Skeletal muscle satellite cell (primary cell): ENCODE data around the gene KLF6.
A peak's percentile ranks its signal among the peaks of the same experiment; 100 is the strongest.

Experiments
- H3K27me3 ChIP-seq: 2 replicates; pipeline ENCODE4 v1.7.0; 2013; ENCODE audit warnings: low read length; ENCODE audit not compliant: control insufficient read depth, insufficient read depth
- H3K36me3 ChIP-seq: 2 replicates; pipeline ENCODE4 v1.7.0; 2013; ENCODE audit warnings: mild to moderate bottlenecking, control low read depth, low read length; ENCODE audit not compliant: insufficient read depth
- H3K4me1 ChIP-seq: 2 replicates; pipeline ENCODE4 v1.7.0; 2013; ENCODE audit warnings: low read length; ENCODE audit not compliant: control insufficient read depth, insufficient read depth
- H3K4me2 ChIP-seq: 2 replicates; pipeline ENCODE4 v1.7.0; 2013; ENCODE audit warnings: mild to moderate bottlenecking, low read length
- H3K4me3 ChIP-seq: 2 replicates; pipeline ENCODE4 v1.7.0; 2013; ENCODE audit warnings: low read length
- H3K9ac ChIP-seq: 2 replicates; pipeline ENCODE4 v1.7.0; 2013; ENCODE audit warnings: mild to moderate bottlenecking, low read depth, low read length, moderate library complexity
- H3K9me3 ChIP-seq: replicated peaks from 2 replicates; pipeline ENCODE4 v1.7.0; 2013; ENCODE audit warnings: mild to moderate bottlenecking, control low read depth, low read length

The KLF6 gene

DNA sequence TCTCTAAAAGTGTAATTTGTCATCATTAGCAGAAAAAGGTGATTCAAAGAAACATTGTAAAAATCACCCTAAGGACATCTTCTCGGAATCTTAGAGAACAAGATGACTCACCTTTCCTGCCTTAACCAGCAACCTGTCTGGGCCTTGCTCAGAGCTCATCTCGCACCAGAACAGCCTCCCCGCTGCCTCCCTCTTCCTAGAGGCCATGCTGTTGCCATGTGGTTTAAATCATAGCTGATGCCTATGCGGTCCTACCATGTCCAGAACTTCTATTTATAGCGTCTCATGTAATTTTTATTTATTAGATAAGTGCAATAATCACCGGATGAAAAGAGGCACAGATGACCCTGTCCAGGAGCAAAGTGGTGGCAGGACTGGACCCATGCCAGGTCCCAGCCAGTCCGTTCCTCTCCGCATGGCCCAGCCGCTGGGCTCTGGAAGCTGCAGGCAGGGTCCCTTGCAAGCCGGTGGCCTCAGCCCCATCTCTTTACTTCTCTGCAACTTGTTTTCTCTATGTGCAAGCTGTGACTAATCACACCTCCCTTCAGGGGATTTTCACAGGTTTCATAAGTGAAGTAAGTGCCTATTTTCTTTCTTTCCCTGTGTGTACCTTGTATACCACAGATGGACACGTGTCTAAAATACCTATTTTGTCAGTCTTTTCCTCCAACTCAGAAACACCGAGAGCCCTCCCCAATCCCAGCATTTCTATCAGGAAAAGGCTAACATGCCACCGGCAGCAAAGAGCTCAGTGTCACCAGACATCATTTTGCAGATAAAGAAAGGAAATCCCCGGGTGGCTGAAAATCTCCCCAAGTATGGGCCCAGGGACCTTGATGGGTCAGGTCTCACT lies 27.1 kb downstream of the KLF6 start:
- Histone ChIP-seq H3K4me2 (no peak overlapping the region), H3K9ac (no peak overlapping the region), H3K27me3 (peaks cover 7% of the 10 kb centered on the region), H3K4me3 (no peak overlapping the region), H3K36me3 (no peaks in the 10 kb centered on the region), H3K4me1 (peaks cover 14% of the 10 kb centered on the region), H3K9me3 (no peaks in the 10 kb centered on the region)

DNA sequence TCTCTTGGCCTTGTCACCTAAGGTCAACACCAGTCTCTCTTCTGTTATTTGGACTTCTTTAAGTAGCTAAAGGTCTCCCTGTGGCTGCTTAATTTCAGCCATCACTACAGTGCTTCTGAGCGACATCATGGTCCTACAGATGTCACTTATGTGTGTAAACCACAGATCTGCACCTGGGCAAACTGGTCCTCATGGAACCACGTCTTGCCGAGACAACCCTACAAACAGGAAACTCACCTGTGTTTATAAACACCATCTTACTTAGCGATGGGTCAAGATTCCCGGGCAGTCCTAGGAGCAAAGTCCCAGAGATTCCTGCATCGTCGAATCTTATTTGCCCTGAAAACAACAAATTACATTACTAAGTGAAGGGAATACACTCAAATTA lies 27.8 kb downstream of the KLF6 start:
- Histone ChIP-seq H3K9me3 (no peaks in the 10 kb centered on the region), H3K36me3 (no peaks in the 10 kb centered on the region), H3K4me3 (no peak overlapping the region), H3K4me2 (no peak overlapping the region), H3K4me1 (peaks cover 12% of the 10 kb centered on the region), H3K27me3 (peaks cover 7% of the 10 kb centered on the region), H3K9ac (no peak overlapping the region)

DNA sequence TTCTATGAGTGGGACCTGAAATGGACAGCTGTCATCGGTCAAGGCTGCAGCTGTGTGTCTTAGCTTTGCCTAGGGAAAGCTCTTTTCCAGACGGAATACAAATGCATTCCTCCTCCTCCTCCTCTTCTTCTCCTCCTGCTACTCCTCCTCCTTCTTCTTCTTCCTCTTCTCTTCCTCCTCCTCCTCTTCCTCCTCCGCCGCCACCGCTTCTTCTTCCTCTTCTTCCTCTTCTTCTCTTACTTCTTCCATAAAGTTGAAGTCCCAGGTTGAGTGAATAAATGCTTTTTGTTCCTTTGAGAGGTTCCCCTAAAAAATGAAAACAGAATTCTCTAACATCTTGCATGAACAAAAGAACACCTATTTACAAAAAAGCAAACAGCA lies 28.7 kb downstream of the KLF6 start:
- H3K27me3 ChIP-seq: peaks cover 7% of the 10 kb centered on the region
- H3K9me3 ChIP-seq: no peaks in the 10 kb centered on the region
- no peak overlapping the region for H3K4me3 ChIP-seq
- no peaks in the 10 kb centered on the region for H3K36me3 ChIP-seq
- no peak overlapping the region for H3K4me2 ChIP-seq
- H3K9ac ChIP-seq: no peak overlapping the region
- H3K4me1 ChIP-seq: peaks cover 12% of the 10 kb centered on the region

DNA sequence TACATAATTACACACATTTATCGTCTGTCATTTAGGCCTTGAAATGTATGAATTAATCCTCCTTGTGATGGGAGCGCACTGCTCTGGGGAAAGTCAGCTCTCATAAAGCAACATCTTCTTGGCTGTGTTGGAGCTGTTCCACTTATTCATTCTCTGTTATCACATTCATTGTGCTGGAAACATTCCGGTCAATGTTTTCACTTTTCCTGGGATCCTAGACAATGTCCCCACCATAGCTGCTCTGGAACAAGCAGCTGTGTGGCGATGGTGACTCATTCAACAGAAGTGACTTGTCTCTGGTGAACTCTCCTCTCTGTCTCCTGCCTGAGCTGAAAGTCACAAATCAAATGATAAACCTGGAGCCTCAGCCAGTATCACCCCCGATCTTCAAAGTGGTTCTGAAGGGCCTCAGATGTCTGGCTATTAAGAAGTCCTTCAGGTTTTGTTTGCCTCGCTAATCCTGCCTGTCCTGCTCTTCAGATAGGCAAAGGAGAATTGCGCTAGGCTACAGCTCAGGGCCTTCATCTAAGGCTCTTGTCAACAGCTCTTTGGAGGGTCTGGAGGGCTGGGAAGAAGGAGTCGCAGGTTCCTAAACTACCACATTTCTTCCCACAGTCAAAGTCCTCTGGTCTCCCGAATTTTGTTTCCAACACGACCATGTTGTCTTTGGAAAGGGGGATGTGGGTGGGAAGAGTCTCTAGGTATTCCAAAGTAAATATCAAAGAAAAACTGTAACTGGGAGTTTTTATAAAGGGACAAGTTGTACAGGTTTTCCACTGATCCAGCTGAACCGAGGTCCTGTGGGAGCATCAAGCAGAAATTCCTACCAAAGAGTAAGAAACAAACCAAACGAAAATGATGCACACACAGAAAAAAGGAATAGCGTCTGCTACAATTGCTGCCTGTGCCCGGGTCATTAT lies 29.3 kb downstream of the KLF6 start:
- Histone ChIP-seq H3K4me1 (peaks cover 12% of the 10 kb centered on the region), H3K9ac (no peak overlapping the region), H3K27me3 (peaks cover 7% of the 10 kb centered on the region), H3K9me3 (no peaks in the 10 kb centered on the region), H3K36me3 (no peaks in the 10 kb centered on the region), H3K4me2 (peak overlapping the region; percentile 1), H3K4me3 (no peak overlapping the region)

DNA sequence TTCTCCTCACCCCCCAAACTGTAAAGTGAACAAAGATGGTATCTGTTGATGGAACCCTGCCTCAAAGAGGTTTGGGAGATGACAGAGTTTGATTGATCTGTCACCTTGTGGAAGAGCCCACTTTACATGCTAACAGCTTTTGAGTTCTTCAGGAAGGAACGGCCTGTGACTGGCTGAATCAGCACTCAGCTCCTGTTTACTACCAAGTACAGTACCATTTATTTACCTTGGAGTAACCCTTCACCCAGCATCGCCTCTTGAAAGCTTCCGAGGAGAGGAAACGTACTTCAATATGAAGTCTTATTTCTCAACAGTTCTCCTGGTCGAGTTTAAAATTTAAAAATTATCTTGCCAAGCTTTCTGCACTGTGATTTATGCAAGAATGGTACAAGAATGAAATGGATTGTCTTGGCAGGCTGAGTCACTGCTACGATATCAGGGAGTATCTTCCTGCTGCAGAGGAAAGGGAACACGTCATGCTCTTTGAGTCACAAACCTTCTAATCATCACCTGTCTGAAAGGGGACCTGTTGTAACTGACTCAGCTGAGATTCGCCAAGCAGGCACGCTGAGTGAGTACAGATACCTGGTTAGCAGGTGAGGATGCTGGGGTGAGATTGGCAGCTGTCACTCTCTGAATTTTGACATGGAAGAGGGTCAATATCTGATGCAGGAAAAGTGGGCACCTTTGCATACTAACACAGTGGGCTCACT lies 30.1 kb downstream of the KLF6 start:
- H3K9ac ChIP-seq: no peak overlapping the region
- H3K4me1 ChIP-seq: peaks cover 18% of the 10 kb centered on the region
- peak overlapping the region; percentile 1 for H3K4me2 ChIP-seq
- no peaks in the 10 kb centered on the region for H3K9me3 ChIP-seq
- H3K36me3 ChIP-seq: no peaks in the 10 kb centered on the region
- peaks cover 5% of the 10 kb centered on the region for H3K27me3 ChIP-seq
- no peak overlapping the region for H3K4me3 ChIP-seq

DNA sequence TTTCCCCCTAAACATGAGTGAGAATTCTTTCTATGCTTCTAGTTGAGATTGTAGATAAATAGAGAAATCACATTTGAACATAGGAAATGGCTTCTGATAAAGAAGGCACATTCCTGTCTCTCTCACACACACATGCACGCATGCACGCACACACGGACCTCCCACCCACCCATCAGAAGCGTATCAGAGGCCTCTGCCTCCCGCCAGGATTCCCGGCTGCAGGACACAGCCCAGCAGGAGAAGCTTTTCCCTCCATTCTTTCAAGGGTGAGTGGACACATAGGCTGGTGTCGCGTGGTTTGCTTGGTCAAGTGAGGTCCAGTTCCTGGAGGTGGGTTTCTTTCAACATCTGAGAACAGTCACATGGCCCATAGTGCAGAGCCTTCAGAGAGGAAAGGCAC lies 34.2 kb downstream of the KLF6 start:
- H3K4me3 ChIP-seq: no peak overlapping the region
- no peaks in the 10 kb centered on the region for H3K36me3 ChIP-seq
- no peaks in the 10 kb centered on the region for H3K9me3 ChIP-seq
- H3K9ac ChIP-seq: no peak overlapping the region
- H3K4me1 ChIP-seq: peaks cover 24% of the 10 kb centered on the region
- peaks cover 10% of the 10 kb centered on the region for H3K27me3 ChIP-seq
- no peak overlapping the region for H3K4me2 ChIP-seq

DNA sequence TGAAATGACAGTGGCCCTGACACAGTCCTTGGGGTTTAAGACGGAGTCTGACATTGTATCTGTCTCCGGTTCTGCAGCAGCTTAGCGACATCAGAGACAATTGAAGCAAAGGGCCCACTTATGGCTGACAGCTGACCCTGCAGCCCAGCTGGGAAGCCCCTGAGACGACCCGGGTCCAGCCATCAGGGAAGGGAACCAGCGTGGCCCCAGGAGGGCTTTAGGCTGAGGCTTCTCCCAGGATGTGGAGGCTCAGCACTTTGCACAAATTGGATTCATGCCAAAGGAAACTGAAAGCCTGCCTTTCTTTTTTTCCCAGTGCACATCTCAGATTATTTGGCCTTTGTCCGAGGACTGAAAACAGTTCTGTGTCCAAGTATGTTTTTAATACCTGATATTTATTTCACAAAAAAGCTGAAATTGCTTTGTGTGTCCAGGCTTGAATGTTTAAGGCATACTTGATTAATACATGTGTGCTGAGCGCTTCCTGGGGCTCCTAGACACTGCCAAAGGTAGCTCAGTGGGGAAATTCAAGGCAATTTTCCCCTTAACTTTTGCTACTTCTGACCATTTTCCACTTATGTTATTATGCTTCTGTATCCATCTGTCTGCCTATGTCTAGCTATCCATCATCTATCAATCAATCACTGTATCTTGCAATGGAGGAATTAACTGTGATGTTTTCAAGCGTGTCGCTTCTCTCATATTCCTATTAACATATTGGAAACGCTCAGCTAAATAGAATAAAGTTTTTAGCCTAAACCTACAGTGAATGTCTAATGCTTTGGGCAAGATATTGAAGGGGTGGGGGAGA lies 34.8 kb downstream of the KLF6 start:
- peaks cover 10% of the 10 kb centered on the region for H3K27me3 ChIP-seq
- H3K36me3 ChIP-seq: no peaks in the 10 kb centered on the region
- H3K4me3 ChIP-seq: no peak overlapping the region
- H3K9ac ChIP-seq: peak overlapping the region; percentile 37
- no peaks in the 10 kb centered on the region for H3K9me3 ChIP-seq
- peaks cover 19% of the 10 kb centered on the region for H3K4me1 ChIP-seq
- peak overlapping the region; percentile 56 for H3K4me2 ChIP-seq

DNA sequence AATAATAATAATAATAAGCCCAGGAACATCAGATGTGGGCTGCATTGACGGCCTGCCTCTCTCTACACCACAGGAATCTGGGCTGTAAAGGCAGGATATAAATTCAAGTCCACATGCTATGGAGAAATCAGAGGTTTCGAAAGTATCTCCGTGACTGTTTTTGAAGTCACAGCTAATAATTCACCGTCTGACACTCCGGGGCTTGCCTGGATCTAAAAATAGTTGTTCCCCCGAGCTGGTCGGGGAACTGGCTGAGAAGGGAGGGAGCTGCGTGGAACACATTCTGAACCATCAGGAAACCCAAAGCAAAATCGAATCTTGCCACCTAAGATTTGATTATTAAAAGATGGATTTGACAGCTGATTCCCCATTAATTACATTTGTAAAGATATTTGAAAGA lies 35.4 kb downstream of the KLF6 start:
- peaks cover 13% of the 10 kb centered on the region for H3K4me1 ChIP-seq
- peak overlapping the region; percentile 56 for H3K4me2 ChIP-seq
- H3K9me3 ChIP-seq: no peaks in the 10 kb centered on the region
- H3K4me3 ChIP-seq: no peak overlapping the region
- peak overlapping the region; percentile 37 for H3K9ac ChIP-seq
- H3K36me3 ChIP-seq: no peaks in the 10 kb centered on the region
- H3K27me3 ChIP-seq: peaks cover 10% of the 10 kb centered on the region

DNA sequence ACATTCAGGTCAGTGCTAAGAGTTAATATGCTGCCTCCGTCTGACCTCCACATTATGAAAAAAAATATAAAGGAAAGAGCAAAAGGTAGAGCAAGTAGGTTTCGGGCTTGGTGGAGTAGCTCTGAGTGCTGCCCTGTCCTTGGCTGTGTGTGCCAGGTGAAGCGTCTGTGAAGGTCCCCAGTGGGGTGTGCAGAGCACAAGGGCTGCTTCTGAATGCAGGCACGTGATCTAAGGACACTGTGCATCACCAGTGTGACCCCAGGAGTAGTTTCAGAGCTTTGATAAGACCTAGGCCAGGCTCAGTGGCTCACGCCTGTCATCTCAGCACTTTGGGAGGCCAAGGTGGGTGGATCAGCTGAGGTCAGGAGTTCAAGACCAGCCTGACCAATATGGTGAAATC lies 36.0 kb downstream of the KLF6 start:
- no peak overlapping the region for H3K4me3 ChIP-seq
- H3K4me1 ChIP-seq: peaks cover 12% of the 10 kb centered on the region
- no peak overlapping the region for H3K9ac ChIP-seq
- H3K4me2 ChIP-seq: no peak overlapping the region
- H3K27me3 ChIP-seq: peaks cover 10% of the 10 kb centered on the region
- H3K9me3 ChIP-seq: no peaks in the 10 kb centered on the region
- H3K36me3 ChIP-seq: no peaks in the 10 kb centered on the region

DNA sequence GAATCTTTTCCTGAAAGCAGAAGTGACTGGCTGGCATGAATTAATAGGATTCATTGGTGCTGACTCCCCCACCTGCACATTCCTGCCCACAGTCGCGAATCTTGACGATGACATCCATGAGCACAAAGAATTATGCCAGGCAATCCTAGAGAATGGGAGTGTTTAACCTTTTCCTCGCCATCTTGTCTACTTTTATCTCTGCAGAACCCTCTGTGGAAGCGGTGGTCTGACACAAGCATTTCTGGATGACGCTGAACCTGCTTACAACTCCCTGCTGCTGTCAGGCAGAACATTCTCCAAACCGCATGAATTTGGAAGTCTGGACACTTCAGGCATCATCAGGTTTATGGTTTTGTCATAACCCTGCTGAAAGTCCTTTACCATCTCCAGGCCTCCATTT lies 36.5 kb downstream of the KLF6 start:
- Histone ChIP-seq H3K9me3 (no peaks in the 10 kb centered on the region), H3K4me2 (no peak overlapping the region), H3K9ac (no peak overlapping the region), H3K4me3 (no peak overlapping the region), H3K36me3 (no peaks in the 10 kb centered on the region), H3K27me3 (peaks cover 10% of the 10 kb centered on the region), H3K4me1 (peaks cover 12% of the 10 kb centered on the region)
